Stimulated activated CD8-positive, alpha-beta memory T cell treated with anti-CD3 and anti-CD28 coated beads, Interleukin-2, amount 100 ng/mL, for 1 hour (primary cell): ENCODE results near the gene CCR5AS.
"Not testable (repeated sequence)": the region's sequence is repeated elsewhere in the genome, so short reads cannot be mapped to it uniquely, and the experiment has no call there.

Source experiments
- DNase-seq, 2 donors: peaks; one replicate each; pipeline ENCODE4 v3.0.0-alpha.2; 2020; ENCODE audit warnings: low read depth in 2 of 2

Gene CCR5AS

DNA sequence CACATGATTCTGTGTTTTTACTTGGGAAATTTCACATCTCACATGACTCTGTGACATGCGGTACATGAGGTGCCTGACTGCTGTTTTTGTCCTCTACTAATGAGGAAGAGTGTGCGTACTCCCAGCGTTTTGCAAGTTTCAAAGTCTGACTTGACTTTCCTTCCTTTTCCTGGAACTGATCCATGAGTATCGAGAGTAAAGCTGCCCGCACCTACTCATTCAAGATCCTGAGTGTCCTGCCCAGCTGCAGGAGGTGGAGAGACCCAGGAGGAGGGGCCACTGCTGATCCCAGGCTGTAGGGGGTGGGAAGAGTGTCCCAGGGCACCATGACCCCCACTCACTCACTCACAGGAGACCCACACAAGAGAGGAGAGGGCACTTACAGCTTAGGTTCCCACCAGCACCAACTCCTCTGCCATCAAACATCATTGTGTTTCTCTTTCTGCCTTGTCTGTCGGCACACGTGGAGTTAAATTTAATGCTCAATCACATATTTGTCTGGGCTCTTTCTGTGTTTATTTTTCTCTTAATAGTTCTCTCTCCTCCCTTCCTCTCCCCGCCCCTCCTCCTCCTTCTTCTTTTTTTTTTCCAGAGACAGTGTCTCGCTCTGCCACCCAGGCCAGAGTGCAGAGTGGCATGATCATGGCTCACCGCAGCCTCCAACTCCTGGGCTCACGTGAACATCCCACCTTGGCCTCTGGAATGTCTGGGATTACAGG is 1.4 kb downstream of the CCR5AS start:
- no peak for DNase-seq

DNA sequence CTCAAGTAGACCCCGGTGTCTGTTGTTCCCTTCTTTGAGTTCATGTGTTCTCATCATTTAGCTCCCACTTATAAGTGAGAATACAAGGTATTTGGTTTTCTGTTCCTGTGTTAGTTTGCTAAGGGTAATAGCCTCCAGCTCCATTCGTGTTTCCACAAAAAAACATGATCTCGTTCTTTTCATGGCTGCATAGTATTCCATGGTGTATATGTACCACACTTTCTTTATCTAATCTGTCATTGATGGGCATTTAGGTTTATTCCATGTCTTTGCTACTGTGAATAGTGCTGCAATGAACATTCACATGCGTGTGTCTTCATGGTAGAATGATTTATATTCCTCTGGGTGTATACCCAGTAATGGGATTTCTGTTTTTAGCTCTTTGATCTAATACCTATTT is 4.0 kb downstream of the CCR5AS start:
- not testable (repeated sequence) for DNase-seq

- DNase-seq, result no peak
Observed at GRCh38 chr3:46401579-46401978, 5.3 kb downstream of the CCR5AS start.

DNA sequence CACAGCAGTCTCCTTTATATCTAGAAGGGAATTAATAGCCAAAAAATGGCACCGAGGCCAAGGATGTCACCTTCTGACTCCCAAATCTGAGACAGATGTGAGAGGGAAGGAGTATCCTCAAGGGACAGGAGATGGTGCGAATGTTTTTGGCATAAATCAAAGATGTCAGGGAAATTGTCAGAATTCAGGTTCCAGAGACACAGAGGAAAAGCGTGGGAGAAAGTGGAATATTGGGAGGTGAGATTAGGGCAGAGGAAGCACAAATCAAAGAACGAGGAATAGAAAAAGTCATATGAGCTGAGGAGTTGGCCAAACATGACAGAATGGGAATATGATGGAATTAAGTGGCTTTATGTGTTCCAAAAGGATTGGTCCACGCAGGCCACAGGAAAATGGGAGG is 6.0 kb downstream of the CCR5AS start:
- DNase-seq, result no peak

DNA sequence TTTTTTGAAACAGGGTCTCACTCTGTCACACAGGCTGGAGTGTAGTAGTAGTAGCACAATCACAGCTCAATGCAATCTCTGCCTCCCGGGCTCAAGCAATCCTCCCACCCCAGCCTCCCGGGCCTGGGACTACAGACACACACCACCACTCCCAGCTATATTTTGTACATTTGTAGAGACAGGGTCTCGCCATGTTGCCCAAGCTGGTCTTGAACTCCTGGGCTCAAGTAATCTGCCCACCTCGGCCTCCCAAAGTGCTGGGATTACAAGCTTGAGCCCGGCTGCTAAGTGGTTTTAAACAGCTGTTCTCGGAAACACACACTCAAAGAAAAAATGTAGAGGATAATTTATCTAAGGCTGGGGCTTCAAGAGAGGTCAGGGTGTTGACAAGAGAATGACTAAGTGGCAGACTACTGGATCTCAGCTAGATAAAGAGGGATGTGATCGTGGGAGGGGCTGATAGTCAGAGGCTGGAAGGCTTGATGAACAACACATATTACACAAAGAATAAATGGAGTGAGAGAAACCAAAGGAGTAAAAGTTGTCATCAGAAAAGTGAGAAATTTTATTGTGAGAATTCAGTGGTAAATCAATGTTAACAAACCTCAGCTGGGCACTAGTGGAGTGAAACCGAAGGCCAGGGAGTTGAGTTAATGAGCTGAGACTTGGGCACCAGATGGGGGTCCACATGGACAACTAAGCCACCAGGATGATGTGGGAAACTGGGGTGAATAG is 6.7 kb downstream of the CCR5AS start:
- DNase-seq, result no peak

DNA sequence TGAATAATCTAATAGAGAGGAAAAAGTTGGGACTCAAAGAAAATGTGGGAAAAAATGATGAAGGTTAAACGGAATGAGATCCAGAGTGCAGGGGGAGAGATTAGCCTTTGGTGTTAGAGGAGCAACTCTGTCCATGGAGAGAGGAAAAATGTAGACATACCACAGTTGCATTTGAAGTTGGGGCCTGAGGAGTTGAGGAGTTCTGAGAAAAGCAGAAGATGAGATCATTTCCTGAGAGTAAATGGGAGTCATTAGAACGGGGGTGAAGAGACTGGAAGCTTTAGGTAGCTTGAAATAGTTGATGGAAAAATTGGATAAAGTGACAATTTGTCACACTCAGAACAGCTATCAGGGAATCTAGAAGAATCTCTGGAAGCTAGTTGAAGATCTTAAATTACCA is 7.3 kb downstream of the CCR5AS start:
- no peak for DNase-seq

GRCh38 chr3:46399098-46399497 is 7.8 kb downstream of the CCR5AS start:
- no peak for DNase-seq

- no peak for DNase-seq
Observed at GRCh38 chr3:46398186-46398955, 8.5 kb downstream of the CCR5AS start.

DNA sequence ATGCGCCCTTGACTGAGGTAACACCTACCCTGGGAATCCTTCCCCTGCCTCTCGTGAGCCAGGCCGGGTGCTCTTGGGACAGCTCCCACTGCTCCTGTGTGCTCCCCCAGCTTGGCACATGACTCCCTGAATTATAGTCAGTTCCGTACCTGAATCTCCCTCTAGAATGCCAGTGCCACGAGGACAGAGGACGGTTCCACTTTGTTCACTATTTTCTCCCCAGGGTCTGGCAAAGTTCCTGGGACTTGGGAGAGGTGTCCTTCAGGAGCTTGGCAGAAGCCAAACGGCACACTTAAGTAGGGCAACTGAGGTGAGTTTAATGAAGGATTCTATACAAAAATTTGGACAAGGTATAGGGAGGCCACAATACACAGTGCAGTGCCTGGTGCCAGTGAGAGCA is 9.8 kb downstream of the CCR5AS start:
- no peak for DNase-seq

- no peak for DNase-seq
Observed at GRCh38 chr3:46395766-46396530, 10.9 kb downstream of the CCR5AS start.

GRCh38 chr3:46395210-46395661 is 11.6 kb downstream of the CCR5AS start:
- no peak for DNase-seq

DNA sequence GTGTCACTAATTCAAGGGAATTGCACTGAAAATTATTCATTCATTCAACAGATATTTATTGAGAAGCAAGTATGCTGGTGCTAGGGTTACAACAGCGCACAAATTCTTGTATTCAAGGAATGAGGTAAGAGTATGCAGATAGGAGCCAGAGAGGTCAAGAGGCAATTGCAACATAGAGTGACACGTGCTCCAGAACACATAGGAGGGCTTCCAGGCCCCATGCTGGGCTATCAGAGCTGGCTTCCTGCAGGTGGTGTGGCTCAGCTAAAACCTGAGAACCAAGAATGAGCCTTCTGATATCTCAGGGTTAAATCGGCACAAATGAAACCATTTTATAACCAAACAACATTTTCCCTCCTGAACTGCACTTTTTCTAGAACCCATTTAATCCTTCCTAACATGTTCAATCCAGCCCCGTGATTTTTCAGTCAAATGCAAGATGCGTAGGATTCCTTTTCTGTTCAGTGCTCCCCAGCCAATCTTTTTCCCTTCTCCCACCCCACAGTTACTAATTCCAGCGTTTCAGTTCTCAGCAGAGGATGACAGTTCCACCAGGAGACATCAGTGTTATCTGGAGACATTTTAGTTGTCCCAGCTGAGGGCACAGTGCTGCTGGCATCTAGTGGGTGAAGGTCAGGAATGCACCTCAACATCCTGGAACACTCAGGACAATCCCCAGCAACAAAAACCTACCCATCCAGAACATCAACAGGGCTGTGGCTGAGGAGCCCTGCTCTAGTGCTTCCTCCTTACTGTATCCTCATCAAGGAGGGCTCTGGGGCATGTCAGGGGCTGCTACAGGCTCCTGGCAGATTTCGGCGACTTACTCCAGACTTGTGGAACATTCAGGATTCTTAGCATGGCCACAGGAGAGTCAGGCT is 13.1 kb downstream of the CCR5AS start:
- no peak for DNase-seq

DNA sequence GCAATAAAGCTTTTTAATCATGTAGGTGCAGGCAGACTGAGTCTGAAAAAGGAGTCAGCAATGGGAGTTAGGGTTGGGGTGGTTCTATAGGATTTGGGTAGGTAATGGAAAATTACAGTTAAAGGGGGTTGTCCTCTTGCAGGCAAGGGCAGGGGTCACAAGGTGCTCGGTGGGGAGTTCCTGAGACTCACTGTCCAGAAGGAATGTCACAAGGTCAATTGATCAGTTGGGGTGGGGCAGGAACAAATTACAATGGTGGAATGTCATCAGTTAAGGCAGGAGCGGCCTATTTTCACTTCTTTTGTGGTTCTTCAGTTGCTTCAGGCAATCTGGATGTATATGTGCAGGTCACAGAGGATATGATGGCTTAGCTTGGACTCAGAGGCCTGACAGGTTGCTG is 13.9 kb downstream of the CCR5AS start:
- no peak for DNase-seq

- DNase-seq, result not testable (repeated sequence)
Observed at GRCh38 chr3:46391526-46391925, 15.3 kb downstream of the CCR5AS start.

DNA sequence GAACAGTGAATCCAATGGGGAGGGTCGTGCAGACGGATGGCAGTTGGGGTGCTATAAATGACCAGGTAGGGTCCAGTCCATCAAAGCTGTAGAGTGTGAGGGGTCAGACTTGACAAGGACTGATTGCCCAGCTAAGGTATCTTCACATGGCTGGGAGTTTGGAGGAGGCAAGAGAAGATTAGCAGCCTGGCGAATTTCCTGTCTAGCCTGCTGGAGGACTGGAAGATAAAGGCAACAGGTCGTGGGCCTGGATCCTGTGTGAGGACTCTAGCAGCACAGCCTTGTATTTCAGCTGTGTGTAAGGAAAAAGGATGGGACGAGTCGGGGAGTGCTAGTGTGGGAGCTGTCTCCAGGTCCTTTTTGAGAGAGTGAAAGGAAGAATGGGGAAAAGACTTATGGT is 17.6 kb downstream of the CCR5AS start:
- no peak for DNase-seq

- DNase-seq, result not testable (repeated sequence)
Observed at GRCh38 chr3:46388847-46389246, 18.0 kb downstream of the CCR5AS start.

DNA sequence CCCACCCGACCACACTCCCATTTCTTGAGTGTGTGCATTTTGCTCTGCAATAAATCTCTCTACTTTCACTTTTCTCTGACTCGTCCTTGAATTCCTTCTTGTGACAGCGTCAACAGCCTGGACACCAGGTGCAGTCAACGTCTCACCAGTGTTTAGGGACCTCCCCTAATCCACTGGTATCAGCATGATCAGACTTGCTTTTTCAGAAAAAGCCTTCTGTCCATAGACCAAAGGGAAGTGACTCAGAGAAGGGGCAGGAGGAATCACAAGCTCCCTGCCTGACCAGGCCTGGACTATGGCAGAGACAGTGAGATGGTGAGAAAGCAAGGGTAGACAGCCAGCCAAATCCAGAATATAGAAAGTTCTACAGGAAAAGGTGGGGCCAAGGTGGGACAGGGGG is 20.7 kb downstream of the CCR5AS start:
- DNase-seq, result no peak

- no peak for DNase-seq
Observed at GRCh38 chr3:46383951-46384330, 22.9 kb downstream of the CCR5AS start.

GRCh38 chr3:46383211-46383950 is 23.5 kb downstream of the CCR5AS start:
- no peak for DNase-seq

- DNase-seq, result no peak
Observed at GRCh38 chr3:46381625-46382024, 25.2 kb downstream of the CCR5AS start.
